K562 (cell line): ENCODE results near the gene RAB31. TPM values are rescaled to one million over a fixed set of nuclear protein-coding genes. Genes with fewer than 3 reads are reported as not detected.

Source experiments
- ATAC-seq: fragments of 200-7000 bp; cut with Tn5 transposase; 3 replicates; pipeline ENCODE4 v1.9.1; 2020; ENCODE audit warnings: moderate library complexity
- BruUV-seq: library from RNA; stranded (reverse); fragments of 400-500 nt; replicated peaks from 2 replicates; lab custom pipeline; 2021; lab: Mats Ljungman, UMichigan
- CTCF ChIA-PET: fragments of 300-600 bp; formaldehyde crosslinking; extraction: SDS; loops from one replicate; lab custom pipeline; 2021; ENCODE audit warnings: low intra/inter-chr PET ratio; lab: Yijun Ruan, JAX
- POLR2A ChIA-PET: fragments of 300-600, 350-650 bp; sonication (Branson Sonifier 250); formaldehyde crosslinking; extraction: SDS; loops from one replicate; lab custom pipeline; 2021; ENCODE audit warnings: antibody characterized with exemption, inconsistent platforms; lab: Yijun Ruan, JAX
- DNase-seq, 4 experiments: peaks; one replicate each; pipeline versions ENCODE4 v3.0.0 to v3.0.0-alpha.2; 2011 to 2018; ENCODE audit warnings: low spot score in 3 of 4, mixed read lengths in 3 of 4; ENCODE audit errors: extremely low read depth in 1 of 4
- FAIRE-seq: peaks from 2 replicates; lab custom pipeline; 2011; peaks lifted over from hg19 to GRCh38; lab: Jason Lieb, UNC
- H2AFZ ChIP-seq: 2 replicates; pipeline ENCODE4 v1.6.0; 2011; ENCODE audit warnings: low read depth, low read length, control low read depth, inconsistent platforms
- H3K27ac ChIP-seq: fragments of 200-600 bp; 3 replicates; pipeline ENCODE4 v1.8.0; 2011; ENCODE audit warnings: low read depth, mild to moderate bottlenecking, control low read depth, inconsistent platforms, low read length, moderate library complexity, mixed read lengths; ENCODE audit errors: extremely low read depth
- H3K27me3 ChIP-seq, 2 experiments: fragments of 300-600 bp in 1 of 2; 2 replicates in 1 of 2; 3 replicates in 1 of 2; pipeline versions ENCODE4 v1.6.0 to v1.8.0; 2011; ENCODE audit warnings: inconsistent platforms in 2 of 2, low read length in 2 of 2, mild to moderate bottlenecking in 1 of 2, mixed read lengths in 1 of 2, moderate library complexity in 1 of 2; ENCODE audit not compliant: control insufficient read depth in 2 of 2, insufficient read depth in 2 of 2
- H3K36me3 ChIP-seq: fragments of 300-600 bp; 3 replicates; pipeline ENCODE4 v1.8.0; 2011; ENCODE audit warnings: mild to moderate bottlenecking, low read length, inconsistent platforms; ENCODE audit not compliant: control insufficient read depth, insufficient read depth
- H3K4me1 ChIP-seq, 2 experiments: fragments of 200-600 bp in 1 of 2; replicated peaks in 1 of 2; 2 replicates in 1 of 2; 3 replicates in 1 of 2; pipeline versions ENCODE4 v1.5.1 to v1.8.0; 2011; ENCODE audit warnings: inconsistent platforms in 2 of 2, low read length in 2 of 2, mild to moderate bottlenecking in 1 of 2, mixed read lengths in 1 of 2, moderate library complexity in 1 of 2; ENCODE audit not compliant: control insufficient read depth in 2 of 2, insufficient read depth in 2 of 2
- H3K4me2 ChIP-seq: 2 replicates; pipeline ENCODE4 v1.6.1; 2011; ENCODE audit warnings: low read length, control low read depth, inconsistent platforms, mixed read lengths; ENCODE audit not compliant: insufficient read depth
- H3K4me3 ChIP-seq: fragments of 200-600 bp; sonication (generic), shearing (Covaris generic); 2 replicates; pipeline ENCODE4 v1.5.1; 2016; ENCODE audit warnings: control low read depth, inconsistent platforms
- H3K79me2 ChIP-seq: fragments of 200-600 bp; 3 replicates; pipeline ENCODE4 v1.8.0; 2011; ENCODE audit warnings: low read length, inconsistent platforms; ENCODE audit not compliant: control insufficient read depth, insufficient read depth
- H3K9ac ChIP-seq, 2 experiments: 2 replicates each; pipeline versions ENCODE4 v1.6.0 to v1.6.1; 2011; ENCODE audit warnings: low read depth in 2 of 2, low read length in 2 of 2, control low read depth in 1 of 2, inconsistent platforms in 1 of 2, mild to moderate bottlenecking in 1 of 2, mixed read lengths in 1 of 2; ENCODE audit not compliant: insufficient read depth in 1 of 2
- H3K9me1 ChIP-seq: one replicate; pipeline ENCODE4 v1.6.0; 2011; ENCODE audit warnings: inconsistent platforms, mild to moderate bottlenecking, low read length, moderate library complexity; ENCODE audit not compliant: control insufficient read depth, insufficient read depth
- H3K9me3 ChIP-seq: replicated peaks from 2 replicates; pipeline ENCODE4 v1.5.1; 2011; ENCODE audit warnings: low read depth, low read length, inconsistent platforms; ENCODE audit not compliant: control insufficient read depth, insufficient read depth
- H4K20me1 ChIP-seq: replicated peaks from 2 replicates; pipeline ENCODE4 v1.6.1; 2011; ENCODE audit warnings: low read length, inconsistent platforms, mixed read lengths; ENCODE audit not compliant: control insufficient read depth, insufficient read depth
- ETV1 ChIP-seq: fragments of 450-650 bp; conservative IDR thresholded peaks from 2 replicates; pipeline ENCODE4 v1.6.1; 2016; ENCODE audit warnings: missing genetic modification characterization, control low read depth, low read depth, missing compliant biosample characterization
- FOXK1 ChIP-seq: sonication (generic); formaldehyde crosslinking; IDR thresholded peaks from 2 replicates; pipeline ENCODE4 v1.8.0; 2022; ENCODE audit warnings: missing genetic modification reagents, mild to moderate bottlenecking, borderline replicate concordance
- MAFK ChIP-seq: IDR thresholded peaks from 2 replicates; pipeline ENCODE4 v1.6.1; 2011; ENCODE audit warnings: low read length, improper control_type of control experiment
- NBN ChIP-seq: fragments of 450-650 bp; IDR thresholded peaks from 2 replicates; pipeline ENCODE4 v1.6.1; 2016; ENCODE audit warnings: low read depth, mild to moderate bottlenecking
- ZNF23 ChIP-seq: fragments of 250-450 bp; sonication (Bioruptor Pico); IDR thresholded peaks from 2 replicates; pipeline ENCODE4 v1.4.0; 2020; ENCODE audit warnings: mild to moderate bottlenecking
- WGBS: fragments of 100-300 bp; shearing (Covaris generic); methylation state at CpG from one replicate; pipeline ENCODE4 v1.1.6; 2016; ENCODE audit warnings: low coverage, mixed read lengths; ENCODE audit not compliant: insufficient coverage; ENCODE audit errors: missing lambda C conversion rate; 5-methylcytosine and 5-hydroxymethylcytosine counted together
- in situ Hi-C: fragments of 300-500 bp; cut with MboI; formaldehyde crosslinking; loops from 4 replicates; pipeline ENCODE4 v1.15.0; 2018; ENCODE audit warnings: inconsistent platforms, mixed read lengths
- intact Hi-C: fragments of 100-400 bp; cut with micrococcal nuclease; formaldehyde crosslinking; loops from 2 replicates; pipeline ENCODE4 v1.14.2; 2022
- polyA plus RNA-seq, 8 experiments: library from polyadenylated mRNA; depleted of rRNA in 4 of 8; stranded (reverse) in 5 of 8; unstranded in 3 of 8; fragments of >200 nt; fragmentation: Nextera tagmentation in 2 of 8; fragmentation: Illumina TruSeq in 1 of 8; extraction: Ambion mirVana in 2 of 8; extraction: Trizol in 1 of 8; gene quantifications; 2 replicates each; pipeline versions ENCODE4 v1.2.1 to v1.2.3, GENCODE V29; 2011 to 2014; ENCODE audit warnings: inconsistent platforms in 1 of 8, missing spikeins in 1 of 8
- total RNA-seq, 7 experiments: library from RNA; depleted of rRNA in 6 of 7; stranded (reverse); fragments of >200 nt in 6 of 7; fragmentation: Illumina TruSeq in 2 of 7; extraction: Trizol in 2 of 7; gene quantifications; 2 replicates each; pipeline versions ENCODE4 v1.2.1 to v1.2.3, GENCODE V29; 2011 to 2021; ENCODE audit warnings: low replicate concordance in 1 of 7
- TF ChIP-seq, protein P1 (sequence below): fragments of 250-450 bp; sonication (Bioruptor Pico); IDR thresholded peaks from 2 replicates; pipeline ENCODE4 v1.9.0; 2021; ENCODE audit warnings: mild to moderate bottlenecking
- TF ChIP-seq, protein P2 (sequence below): fragments of 200-800 bp; sonication (Bioruptor generic); IDR thresholded peaks from 2 replicates; pipeline ENCODE4 v1.6.1; 2017; ENCODE audit warnings: missing genetic modification characterization, missing compliant biosample characterization
- TF ChIP-seq, protein P3 (sequence below): fragments of 250-450 bp; sonication (Bioruptor Pico); IDR thresholded peaks from 2 replicates; pipeline ENCODE4 v1.5.0; 2021; ENCODE audit warnings: mild to moderate bottlenecking, moderate library complexity

RAB31 gene
- total and polyA plus RNA-seq, 9 of the 15 experiments (the other 6 are each of a cell fraction or from before 2014, with no cell fraction given), result 20.7 to 70.4 (median 41.3) TPM

DNA sequence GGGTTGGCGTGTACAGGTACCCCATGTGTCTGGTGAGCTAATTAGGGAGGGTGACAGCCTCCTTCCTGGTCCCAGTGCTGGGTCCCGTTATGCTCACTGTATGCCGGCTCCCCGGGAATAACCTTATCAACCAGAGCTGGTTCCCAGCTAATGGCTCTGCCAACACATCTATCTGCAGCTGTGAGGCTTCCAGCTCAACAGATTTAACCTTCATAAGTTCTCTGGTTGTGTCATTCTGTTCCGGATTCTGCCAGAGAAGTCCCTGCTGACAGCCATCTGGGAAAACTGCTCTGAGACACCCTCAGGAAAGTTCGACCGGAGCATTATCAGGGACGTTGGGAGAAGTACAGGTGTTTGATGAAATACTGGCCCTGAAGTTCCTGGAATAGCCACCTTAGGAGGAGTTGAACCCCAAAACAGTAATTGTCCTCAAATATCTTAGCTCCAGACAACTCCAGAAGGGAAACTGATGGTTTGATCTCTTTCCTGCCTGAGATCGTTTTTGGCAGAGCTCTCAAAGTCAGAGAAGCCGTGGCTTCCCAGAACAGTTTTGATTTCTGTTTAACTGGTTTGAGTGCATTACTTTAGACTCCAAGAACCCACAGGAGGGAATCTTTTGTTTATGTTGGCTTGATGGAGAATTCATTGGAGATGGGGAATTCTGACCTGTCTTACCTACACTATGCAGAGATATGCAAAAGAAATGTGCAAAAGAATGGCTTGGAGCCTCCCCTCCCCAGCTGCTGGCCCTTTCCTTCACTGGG is 138.2 kb downstream of the RAB31 start:
- no peak overlapping the region for H3K9ac ChIP-seq
- ChIA-PET CTCF (no interaction called here), POLR2A (interaction anchor here (0.8 to 2.9 kb wide), 9 partner anchors 10 to 634 kb away, joined by 3 to 13 read pairs (median 5); no protein-coding TSS in a partner anchor)
- H4K20me1 ChIP-seq, result no peaks in the 10 kb centered on the region
- 63% methylated on average over 10 of the region's 10 CpGs for WGBS
- FAIRE-seq (no peak), ATAC-seq (no peak)
- H3K27ac ChIP-seq, result no peak overlapping the region
- in situ Hi-C loops, result no loop called here
- no peaks in the 10 kb centered on the region for H3K9me1 ChIP-seq
- H3K27me3 ChIP-seq, result no peaks in the 10 kb centered on the region
- TF ChIP-seq ETV1 (tag) (no peak), NBN (no peak), MAFK (no peak), FOXK1 (CRISPR knock-in tag) (no peak), ZNF23 (CRISPR knock-in tag) (no peak)
- TF ChIP-seq, protein P1, sequence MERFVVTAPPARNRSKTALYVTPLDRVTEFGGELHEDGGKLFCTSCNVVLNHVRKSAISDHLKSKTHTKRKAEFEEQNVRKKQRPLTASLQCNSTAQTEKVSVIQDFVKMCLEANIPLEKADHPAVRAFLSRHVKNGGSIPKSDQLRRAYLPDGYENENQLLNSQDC (CRISPR knock-in tag), result no peak
- TF ChIP-seq, protein P2, sequence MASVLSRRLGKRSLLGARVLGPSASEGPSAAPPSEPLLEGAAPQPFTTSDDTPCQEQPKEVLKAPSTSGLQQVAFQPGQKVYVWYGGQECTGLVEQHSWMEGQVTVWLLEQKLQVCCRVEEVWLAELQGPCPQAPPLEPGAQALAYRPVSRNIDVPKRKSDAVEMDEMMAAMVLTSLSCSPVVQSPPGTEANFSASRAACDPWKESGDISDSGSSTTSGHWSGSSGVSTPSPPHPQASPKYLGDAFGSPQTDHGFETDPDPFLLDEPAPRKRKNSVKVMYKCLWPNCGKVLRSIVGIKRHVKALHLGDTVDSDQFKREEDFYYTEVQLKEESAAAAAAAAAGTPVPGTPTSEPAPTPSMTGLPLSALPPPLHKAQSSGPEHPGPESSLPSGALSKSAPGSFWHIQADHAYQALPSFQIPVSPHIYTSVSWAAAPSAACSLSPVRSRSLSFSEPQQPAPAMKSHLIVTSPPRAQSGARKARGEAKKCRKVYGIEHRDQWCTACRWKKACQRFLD (CRISPR knock-in tag), result no peak
- TF ChIP-seq, protein P3, sequence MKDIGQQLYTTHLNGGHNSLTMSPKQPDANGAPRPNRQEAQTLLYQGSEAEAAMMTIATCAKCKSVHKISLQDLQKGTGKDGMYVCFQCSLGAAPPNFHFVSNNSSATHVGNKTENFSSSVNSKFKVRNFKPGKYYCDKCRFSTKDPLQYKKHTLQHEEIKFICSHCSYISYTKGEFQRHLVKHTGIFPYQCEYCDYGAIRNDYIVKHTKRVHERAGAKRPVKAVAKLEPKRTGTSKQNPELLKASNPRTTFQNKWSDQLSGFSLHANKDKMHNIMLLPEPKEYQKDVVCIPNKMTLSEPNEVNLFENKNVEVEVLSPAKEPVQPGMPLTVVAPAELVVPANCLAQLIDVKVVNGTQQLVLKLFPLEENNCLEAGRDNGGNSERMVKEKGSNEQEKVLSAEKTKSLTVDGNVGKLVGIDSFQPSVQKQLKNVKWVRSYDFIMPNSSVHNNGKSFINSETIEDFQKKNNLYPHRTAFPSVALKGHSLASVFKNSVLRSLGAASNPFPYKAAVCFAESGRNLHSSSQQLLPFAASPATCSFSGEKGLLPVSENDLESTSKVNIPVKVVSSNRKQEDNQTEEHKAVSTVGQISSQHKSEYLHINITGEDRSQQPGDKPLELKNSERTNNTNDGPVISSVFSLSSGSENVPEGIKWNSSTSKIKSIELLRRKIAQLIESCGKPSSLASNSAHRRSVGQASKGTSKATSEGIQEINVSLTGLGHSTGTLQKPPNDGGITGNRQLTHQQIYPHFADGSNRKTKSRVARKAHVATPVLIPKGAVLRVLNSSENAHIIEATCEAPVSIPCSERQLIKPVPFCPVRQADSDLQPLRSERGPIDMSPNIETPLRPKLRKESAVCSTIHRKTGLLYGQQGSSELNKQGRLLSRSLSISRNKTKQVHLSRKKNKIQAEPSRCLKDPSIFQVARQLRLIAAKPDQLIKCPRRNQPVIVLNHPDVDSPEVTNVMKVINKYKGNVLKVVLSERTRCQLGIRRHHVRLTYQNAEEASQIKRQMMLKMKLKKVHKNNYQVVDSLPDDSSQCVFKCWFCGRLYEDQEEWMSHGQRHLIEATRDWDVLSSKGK, result no peak
- TF ChIP-seq, all 486 proteins: peak for 0
- Histone ChIP-seq H3K79me2 (peaks cover 7% of the 10 kb centered on the region; the same call in 1 of the 3 replicates), H3K4me3 (no peak overlapping the region), H3K9me3 (no peaks in the 10 kb centered on the region), H3K4me2 (no peak overlapping the region), H3K4me1 (peaks cover 11 to 52% of the 10 kb centered on the region in 2 experiments), H3K36me3 (peaks cover 22% of the 10 kb centered on the region), H2AFZ (no peak overlapping the region)
- intact Hi-C loops, result no loop called here
- no peak for DNase-seq
- BruUV-seq, result no TSS peak
